HepG2 (cell line): ENCODE data around the gene NPW. TPM values are rescaled to one million over a fixed set of nuclear protein-coding genes. Genes with fewer than 3 reads are reported as not detected.

Experiments used
- ARID4A ChIP-seq: sonication (generic); formaldehyde crosslinking; IDR thresholded peaks from 2 replicates; pipeline ENCODE4 v1.5.0; 2020; ENCODE audit warnings: mild to moderate bottlenecking, missing genetic modification reagents, borderline replicate concordance
- CBX2 ChIP-seq, 2 experiments: fragments of 200-600 bp in 1 of 2; sonication (generic); formaldehyde crosslinking in 1 of 2; IDR thresholded peaks; 2 replicates each; pipeline versions ENCODE4 v1.7.0 to v1.8.1; 2018 to 2022; ENCODE audit warnings: low read depth in 2 of 2, low read length in 1 of 2, mild to moderate bottlenecking in 1 of 2, missing genetic modification reagents in 1 of 2
- HMGXB3 ChIP-seq: sonication (generic); formaldehyde crosslinking; IDR thresholded peaks from 2 replicates; pipeline ENCODE4 v1.4.0; 2020; ENCODE audit warnings: missing genetic modification reagents, borderline replicate concordance
- KLF6 ChIP-seq: IDR thresholded peaks from 2 replicates; pipeline ENCODE4 v1.8.0; 2016; ENCODE audit warnings: missing biosample characterization, missing genetic modification reagents
- MTA3 ChIP-seq: sonication (generic); formaldehyde crosslinking; IDR thresholded peaks from 2 replicates; pipeline ENCODE4 v1.4.0; 2020; ENCODE audit warnings: missing genetic modification reagents
- PRDM4 ChIP-seq: sonication (generic); formaldehyde crosslinking; IDR thresholded peaks from 2 replicates; pipeline ENCODE4 v1.9.0; 2021; ENCODE audit warnings: missing genetic modification reagents, borderline replicate concordance
- SP5 ChIP-seq: IDR thresholded peaks from 2 replicates; pipeline ENCODE4 v1.6.1; 2016; ENCODE audit warnings: low read depth, borderline replicate concordance
- TMF1 ChIP-seq: sonication (generic); formaldehyde crosslinking; IDR thresholded peaks from 2 replicates; pipeline ENCODE4 v1.8.1; 2022; ENCODE audit warnings: low read depth, missing genetic modification reagents
- ZFP41 ChIP-seq: sonication (generic); formaldehyde crosslinking; IDR thresholded peaks from 2 replicates; pipeline ENCODE4 v1.4.0; 2020; ENCODE audit warnings: mild to moderate bottlenecking, missing genetic modification reagents, borderline replicate concordance
- ZMYM2 ChIP-seq: sonication (generic); formaldehyde crosslinking; IDR thresholded peaks from 2 replicates; pipeline ENCODE4 v1.8.0; 2022; ENCODE audit warnings: mild to moderate bottlenecking, missing genetic modification reagents
- ZMYM4 ChIP-seq: sonication (generic); formaldehyde crosslinking; IDR thresholded peaks from 2 replicates; pipeline ENCODE4 v1.8.1; 2023; ENCODE audit warnings: mild to moderate bottlenecking, missing genetic modification reagents
- ZNF292 ChIP-seq: sonication (generic); formaldehyde crosslinking; IDR thresholded peaks from 2 replicates; pipeline ENCODE4 v1.8.1; 2022; ENCODE audit warnings: mild to moderate bottlenecking, low read depth, missing genetic modification reagents, borderline replicate concordance
- ZNF557 ChIP-seq: sonication (generic); formaldehyde crosslinking; IDR thresholded peaks from 2 replicates; pipeline ENCODE4 v1.4.0; 2020; ENCODE audit warnings: missing genetic modification reagents
- ZNF7 ChIP-seq: IDR thresholded peaks from 2 replicates; pipeline ENCODE4 v1.6.1; 2016; ENCODE audit warnings: missing biosample characterization, missing genetic modification reagents
- ZNF746 ChIP-seq: sonication (generic); formaldehyde crosslinking; IDR thresholded peaks from 2 replicates; pipeline ENCODE4 v1.8.0; 2022; ENCODE audit warnings: mild to moderate bottlenecking, missing genetic modification reagents
- polyA plus RNA-seq, 8 experiments: library from polyadenylated mRNA; depleted of rRNA in 3 of 8; stranded (reverse) in 7 of 8; unstranded in 1 of 8; fragments of >200 nt; fragmentation: Illumina TruSeq in 4 of 8; extraction: Trizol in 4 of 8; gene quantifications; 2 replicates each; pipeline versions ENCODE4 v1.2.1 to v1.2.3, GENCODE V29; 2011 to 2016; ENCODE audit warnings: low read depth in 4 of 8, missing spikeins in 1 of 8, mixed read lengths in 1 of 8; ENCODE audit not compliant: insufficient read depth in 1 of 8
- total RNA-seq, 5 experiments: library from RNA; depleted of rRNA; stranded (reverse); fragments of >200 nt; fragmentation: Illumina TruSeq; extraction: Trizol; gene quantifications; 2 replicates each; pipeline ENCODE4 v1.2.3, GENCODE V29; 2016; ENCODE audit warnings: low read depth in 1 of 5

Gene NPW
- total and polyA plus RNA-seq, 2 of the 13 experiments (the other 11 are each of a cell fraction or from before 2014, with no cell fraction given), result 0.24 to 0.97 TPM

- TF ChIP-seq ZNF292 (CRISPR knock-in tag), result no peak
- TF ChIP-seq ZFP41 (CRISPR knock-in tag), result no peak
- TF ChIP-seq PRDM4 (CRISPR knock-in tag), result no peak
- no peak for TF ChIP-seq ZNF557
- TF ChIP-seq ZNF746 (CRISPR knock-in tag), result no peak
- no peak for TF ChIP-seq HMGXB3 (CRISPR knock-in tag)
- peak; percentile 91 for TF ChIP-seq SP5 (CRISPR knock-in tag)
- TF ChIP-seq KLF6 (CRISPR knock-in tag), result peak; percentile 52; the same call in 1 of the 2 replicates
- no peak for TF ChIP-seq MTA3 (CRISPR knock-in tag)
- no peak for TF ChIP-seq ZMYM2
- TF ChIP-seq CBX2 (IDR thresholded peaks at IDR 0.05; ENCODE audit: low read depth, low read length), result no peak
- TF ChIP-seq CBX2 (CRISPR knock-in tag; IDR thresholded peaks at IDR 0.05; ENCODE audit: low read depth), result no peak
- peak; percentile 80 for TF ChIP-seq ARID4A (CRISPR knock-in tag)
- no peak for TF ChIP-seq ZNF7 (CRISPR knock-in tag)
- 0 out of 2 replicates have a peak, but pooled peaks have one; percentile 44 for TF ChIP-seq ZMYM4
- TF ChIP-seq TMF1, result no peak
Observed at GRCh38 chr16:2003827-2004641, 15.6 kb upstream of the NPW start (continued).
